Sigmoid colon (tissue), 7 donors: ENCODE data around the gene CCDC57. TPM values are rescaled to one million over a fixed set of nuclear protein-coding genes. Genes with fewer than 3 reads are reported as not detected.

ENCODE experiments used
- DNase-seq: peaks from one replicate; pipeline ENCODE4 v3.0.0-alpha.2; 2019
- H3K27ac ChIP-seq, 4 donors: fragments of 200-600 bp; sonication (generic); one replicate each; pipeline ENCODE4 v1.5.1; 2016 to 2019; ENCODE audit warnings: mild to moderate bottlenecking in 1 of 4
- H3K27me3 ChIP-seq, 3 donors: fragments of 200-600 bp; sonication (generic); one replicate each; pipeline ENCODE4 v1.5.1; 2019; ENCODE audit warnings: mild to moderate bottlenecking in 1 of 3
- H3K36me3 ChIP-seq, 4 donors: fragments of 200-600 bp; sonication (generic); one replicate each; pipeline ENCODE4 v1.5.1; 2016 to 2019
- H3K4me1 ChIP-seq, 4 donors: fragments of 200-600 bp; sonication (generic); one replicate each; pipeline ENCODE4 v1.5.1; 2017 to 2019
- H3K4me3 ChIP-seq, 4 donors: fragments of 200-600 bp; sonication (generic); one replicate each; pipeline ENCODE4 v1.5.1; 2017 to 2019; ENCODE audit warnings: mild to moderate bottlenecking in 2 of 4, moderate library complexity in 1 of 4
- H3K9me3 ChIP-seq, 4 donors: fragments of 200-600 bp in 3 of 4; sonication (generic) in 3 of 4; one replicate each; pipeline versions ENCODE4 v1.5.1 to v1.6.1; 2013 to 2019
- EP300 ChIP-seq, 4 donors: sonication (generic); formaldehyde crosslinking; IDR thresholded peaks; one replicate each; pipeline ENCODE4 v1.6.1; 2017; ENCODE audit warnings: antibody characterized with exemption in 4 of 4
- POLR2A ChIP-seq, 2 donors: fragments of 450-650 bp; IDR thresholded peaks; one replicate each; pipeline ENCODE4 v1.6.1; 2016; ENCODE audit warnings: antibody characterized with exemption in 2 of 2, mild to moderate bottlenecking in 2 of 2, moderate library complexity in 2 of 2
- POLR2AphosphoS5 ChIP-seq, 4 donors: sonication (generic); formaldehyde crosslinking; IDR thresholded peaks; one replicate each; pipeline ENCODE4 v1.6.1; 2017; ENCODE audit warnings: antibody characterized with exemption in 4 of 4
- WGBS, 2 donors: extraction: QIAGEN DNeasy Blood & Tissue Kit; methylation state at CpG; one replicate each; pipeline ENCODE4 v1.1.7; 2013; 5-methylcytosine and 5-hydroxymethylcytosine counted together
- intact Hi-C: fragments of 100-400 bp; cut with DNase I; formaldehyde crosslinking; loops from one replicate; pipeline ENCODE4 v1.15.1; 2023
- polyA plus RNA-seq, 3 donors: library from polyadenylated mRNA; stranded (reverse); fragments of 200-250 nt; gene quantifications; one replicate each; pipeline ENCODE4 v1.2.3, GENCODE V29; 2013
- total RNA-seq, 4 donors: library from RNA; depleted of rRNA; stranded (reverse); fragments of >200 nt; gene quantifications; one replicate each; pipeline ENCODE4 v1.1.0, GENCODE V29; 2016
- TF ChIP-seq, protein P1 (sequence below), 4 experiments: fragments of 450-650 bp in 3 of 4; fragments of 200-600 bp in 1 of 4; IDR thresholded peaks; one replicate each; pipeline ENCODE4 v1.5.1; 2016 to 2019; ENCODE audit warnings: antibody characterized with exemption in 4 of 4, mild to moderate bottlenecking in 3 of 4, moderate library complexity in 2 of 4
- donor health status: healthy with polysubstance abuse.
- donor health status: Bipolar disorder and iron deficiency.
- donor health status: healthy.

CCDC57 gene
- total and polyA plus RNA-seq, 7 donors: 13.3 to 47.8 (median 24.4) TPM

DNA sequence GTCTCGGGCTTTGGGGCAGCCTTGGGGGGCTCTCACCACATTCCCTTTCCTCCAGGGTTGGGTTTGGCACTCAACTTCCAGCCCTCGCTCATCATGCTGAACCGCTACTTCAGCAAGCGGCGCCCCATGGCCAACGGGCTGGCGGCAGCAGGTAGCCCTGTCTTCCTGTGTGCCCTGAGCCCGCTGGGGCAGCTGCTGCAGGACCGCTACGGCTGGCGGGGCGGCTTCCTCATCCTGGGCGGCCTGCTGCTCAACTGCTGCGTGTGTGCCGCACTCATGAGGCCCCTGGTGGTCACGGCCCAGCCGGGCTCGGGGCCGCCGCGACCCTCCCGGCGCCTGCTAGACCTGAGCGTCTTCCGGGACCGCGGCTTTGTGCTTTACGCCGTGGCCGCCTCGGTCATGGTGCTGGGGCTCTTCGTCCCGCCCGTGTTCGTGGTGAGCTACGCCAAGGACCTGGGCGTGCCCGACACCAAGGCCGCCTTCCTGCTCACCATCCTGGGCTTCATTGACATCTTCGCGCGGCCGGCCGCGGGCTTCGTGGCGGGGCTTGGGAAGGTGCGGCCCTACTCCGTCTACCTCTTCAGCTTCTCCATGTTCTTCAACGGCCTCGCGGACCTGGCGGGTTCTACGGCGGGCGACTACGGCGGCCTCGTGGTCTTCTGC, 24.6 kb upstream of the CCDC57 start:
- WGBS, 2 donors: 94 to 95% methylated on average over 59 of the region's 59 CpGs
- DNase-seq: peak; percentile 74
- no peaks in the 10 kb centered on the region for H3K27me3 ChIP-seq
- no peak for TF ChIP-seq EP300 (IDR thresholded peaks at IDR 0.05)
- peak in 1 of 4 donors; percentile 24 for TF ChIP-seq POLR2AphosphoS5 (IDR thresholded peaks at IDR 0.05)
- no peak overlapping the region for H3K4me3 ChIP-seq
- H3K4me1 ChIP-seq: peaks cover 0 to 83% (median 70%) of the 10 kb centered on the region in 4 donors
- peaks cover 0 to 19% (median 3%) of the 10 kb centered on the region in 4 donors for H3K36me3 ChIP-seq
- H3K9me3 ChIP-seq: no peaks in the 10 kb centered on the region
- peak overlapping the region; percentile 62 to 90 (median 86) for H3K27ac ChIP-seq
- intact Hi-C loops: loop anchor here (2.0 kb wide), 1 partner anchor 62 kb away; no protein-coding TSS in a partner anchor

DNA sequence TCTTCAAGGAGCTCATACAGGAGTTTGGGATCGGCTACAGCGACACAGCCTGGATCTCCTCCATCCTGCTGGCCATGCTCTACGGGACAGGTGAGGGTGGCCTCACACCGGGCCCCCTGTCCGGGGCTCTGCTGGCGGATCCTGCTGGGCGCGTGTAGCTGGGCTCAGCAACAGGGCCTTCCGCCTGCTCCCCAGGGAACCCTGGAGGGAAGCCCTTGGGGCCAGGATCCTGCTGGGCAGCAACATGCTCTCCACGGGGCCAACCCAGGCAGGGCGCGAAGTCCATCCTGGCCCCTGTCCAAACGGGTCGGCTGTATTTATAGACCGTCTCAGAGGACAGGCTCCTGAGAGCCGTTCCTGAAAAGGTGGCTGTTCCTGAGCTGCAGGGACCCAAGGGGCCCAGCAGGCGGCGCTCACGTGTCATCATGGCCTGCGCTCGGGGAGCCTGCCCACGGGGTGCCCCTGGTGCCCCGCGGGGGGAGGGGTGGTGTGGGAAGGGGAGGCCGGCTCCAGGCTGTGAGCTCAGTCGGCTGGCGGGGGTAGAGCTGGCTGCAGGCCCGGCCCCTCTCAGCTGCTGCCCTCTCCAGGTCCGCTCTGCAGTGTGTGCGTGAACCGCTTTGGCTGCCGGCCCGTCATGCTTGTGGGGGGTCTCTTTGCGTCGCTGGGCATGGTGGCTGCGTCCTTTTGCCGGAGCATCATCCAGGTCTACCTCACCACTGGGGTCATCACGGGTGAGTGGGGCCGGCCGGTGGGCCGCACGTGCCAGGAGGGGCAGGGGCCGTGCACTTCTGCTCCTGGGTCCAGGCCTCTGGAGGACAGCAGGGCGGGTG, 23.7 kb upstream of the CCDC57 start:
- 40 to 51% methylated on average over 44 of the region's 44 CpGs for WGBS, 2 donors
- TF ChIP-seq POLR2AphosphoS5 (IDR thresholded peaks at IDR 0.05): peak in 2 of 4 donors; percentile 22 to 23
- no peak for TF ChIP-seq EP300 (IDR thresholded peaks at IDR 0.05)
- no peak for TF ChIP-seq POLR2A (IDR thresholded peaks at IDR 0.05)
- TF ChIP-seq, protein P1, sequence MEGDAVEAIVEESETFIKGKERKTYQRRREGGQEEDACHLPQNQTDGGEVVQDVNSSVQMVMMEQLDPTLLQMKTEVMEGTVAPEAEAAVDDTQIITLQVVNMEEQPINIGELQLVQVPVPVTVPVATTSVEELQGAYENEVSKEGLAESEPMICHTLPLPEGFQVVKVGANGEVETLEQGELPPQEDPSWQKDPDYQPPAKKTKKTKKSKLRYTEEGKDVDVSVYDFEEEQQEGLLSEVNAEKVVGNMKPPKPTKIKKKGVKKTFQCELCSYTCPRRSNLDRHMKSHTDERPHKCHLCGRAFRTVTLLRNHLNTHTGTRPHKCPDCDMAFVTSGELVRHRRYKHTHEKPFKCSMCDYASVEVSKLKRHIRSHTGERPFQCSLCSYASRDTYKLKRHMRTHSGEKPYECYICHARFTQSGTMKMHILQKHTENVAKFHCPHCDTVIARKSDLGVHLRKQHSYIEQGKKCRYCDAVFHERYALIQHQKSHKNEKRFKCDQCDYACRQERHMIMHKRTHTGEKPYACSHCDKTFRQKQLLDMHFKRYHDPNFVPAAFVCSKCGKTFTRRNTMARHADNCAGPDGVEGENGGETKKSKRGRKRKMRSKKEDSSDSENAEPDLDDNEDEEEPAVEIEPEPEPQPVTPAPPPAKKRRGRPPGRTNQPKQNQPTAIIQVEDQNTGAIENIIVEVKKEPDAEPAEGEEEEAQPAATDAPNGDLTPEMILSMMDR (IDR thresholded peaks at IDR 0.05): peak; percentile 85 to 97 (median 96)
- Histone ChIP-seq H3K4me1 (peaks cover 0 to 83% (median 70%) of the 10 kb centered on the region in 4 donors), H3K27me3 (no peaks in the 10 kb centered on the region), H3K9me3 (no peaks in the 10 kb centered on the region), H3K27ac (peak overlapping the region; percentile 62 to 90 (median 86)), H3K36me3 (peaks cover 0 to 19% (median 3%) of the 10 kb centered on the region in 4 donors), H3K4me3 (no peak overlapping the region)
- peak; percentile 89 for DNase-seq
- intact Hi-C loops: loop anchor here (1.0 to 2.0 kb wide), 2 partner anchors 62 to 85 kb away; no protein-coding TSS in a partner anchor

- 57 to 75% methylated on average over 15 of the region's 15 CpGs for WGBS, 2 donors
- peaks cover 0 to 83% (median 69%) of the 10 kb centered on the region in 4 donors for H3K4me1 ChIP-seq
Measured at GRCh38 chr17:82235775-82236141, 23.1 kb upstream of the CCDC57 start.

DNA sequence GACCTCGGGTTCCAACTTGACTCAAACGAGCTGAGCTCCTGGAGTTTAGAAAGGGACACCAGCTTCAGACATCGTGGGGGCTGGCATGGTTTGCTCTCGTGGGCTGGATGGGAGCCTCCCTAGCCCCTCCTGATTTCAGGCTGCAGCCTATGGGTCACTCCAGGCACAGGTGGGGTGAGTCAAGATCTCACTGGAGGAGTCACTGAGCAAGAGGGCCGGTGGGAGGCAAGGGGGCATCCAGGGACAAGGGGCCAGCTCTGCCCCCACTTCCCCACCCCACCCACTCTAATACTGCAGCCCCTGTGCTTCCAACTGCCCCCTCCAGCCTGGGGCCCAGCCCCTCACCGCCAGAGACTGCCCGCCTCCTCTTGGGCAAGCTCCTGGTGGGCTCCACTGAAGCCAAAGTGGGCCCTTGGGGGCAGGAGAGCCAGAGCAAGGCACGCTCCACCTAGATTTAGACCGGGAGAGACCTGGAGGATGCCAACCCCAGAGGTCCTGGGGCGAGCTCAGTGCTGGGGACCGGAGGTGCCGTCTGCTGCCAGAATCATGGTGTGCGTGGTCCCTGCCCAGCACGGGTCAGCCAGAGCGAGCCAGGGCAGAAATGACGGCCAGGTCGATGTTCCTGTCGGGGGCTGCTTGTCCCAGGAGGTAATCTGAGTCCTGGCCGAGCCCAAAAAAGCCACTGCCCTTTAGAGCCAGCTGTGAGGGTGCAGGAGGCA, 22.6 kb upstream of the CCDC57 start:
- peaks cover 0 to 83% (median 69%) of the 10 kb centered on the region in 4 donors for H3K4me1 ChIP-seq
- H3K9me3 ChIP-seq: no peaks in the 10 kb centered on the region
- 83 to 87% methylated on average over 19 of the region's 19 CpGs for WGBS, 2 donors
- no peaks in the 10 kb centered on the region for H3K27me3 ChIP-seq
- H3K27ac ChIP-seq: peak overlapping the region; percentile 62 to 90 (median 86)
- peak; percentile 66 for DNase-seq
- intact Hi-C loops: no loop called here
- no peak overlapping the region for H3K4me3 ChIP-seq
- H3K36me3 ChIP-seq: peaks cover 0 to 19% (median 3%) of the 10 kb centered on the region in 4 donors
- TF ChIP-seq EP300 (IDR thresholded peaks at IDR 0.05) (no peak), POLR2A (IDR thresholded peaks at IDR 0.05) (no peak), POLR2AphosphoS5 (IDR thresholded peaks at IDR 0.05) (no peak)
- TF ChIP-seq, protein P1 (IDR thresholded peaks at IDR 0.05): no peak

More at GRCh38 chr17:82235775-82236141, 23.1 kb upstream of the CCDC57 start:
- H3K9me3 ChIP-seq: no peaks in the 10 kb centered on the region
- peak overlapping the region; percentile 62 to 90 (median 86) for H3K27ac ChIP-seq
- no peaks in the 10 kb centered on the region for H3K27me3 ChIP-seq
- H3K36me3 ChIP-seq: peaks cover 0 to 19% (median 3%) of the 10 kb centered on the region in 4 donors
- intact Hi-C loops: loop anchor here (1.0 to 2.0 kb wide), 2 partner anchors 63 to 86 kb away; no protein-coding TSS in a partner anchor
- TF ChIP-seq POLR2AphosphoS5 (IDR thresholded peaks at IDR 0.05): no peak
- TF ChIP-seq POLR2A (IDR thresholded peaks at IDR 0.05): no peak
- TF ChIP-seq EP300 (IDR thresholded peaks at IDR 0.05): no peak
- peak; percentile 72 for DNase-seq
- H3K4me3 ChIP-seq: no peak overlapping the region
